Left renal cortex interstitium (tissue), 4 donors: ENCODE measurements around the gene UBA52. TPM values are rescaled to one million over a fixed set of nuclear protein-coding genes. Genes with fewer than 3 reads are reported as not detected.
"Not testable (repeated sequence)": the region's sequence is repeated elsewhere in the genome, so short reads cannot be mapped to it uniquely, and the experiment has no call there.

Experiments used
- DNase-seq, 4 donors: peaks; one replicate each; pipeline ENCODE4 v3.0.0-alpha.2; 2013; ENCODE audit warnings: low read depth in 4 of 4, low spot score in 2 of 4, missing footprints in 1 of 4
- polyA plus RNA-seq, 4 donors: library from polyadenylated mRNA; unstranded; fragments of 120-200 nt; gene quantifications; one replicate each; pipeline ENCODE4 v1.2.1, GENCODE V29; 2013; ENCODE audit not compliant: insufficient read length in 4 of 4

UBA52 gene
- polyA plus RNA-seq, 4 donors = 710 to 1,047 (median 838) TPM

- peak in 2 of 4 donors; percentile 70 to 73 for DNase-seq
Observed at GRCh38 chr19:18590273-18591272, 18.9 kb downstream of the UBA52 start.

- no peak for DNase-seq
Observed at GRCh38 chr19:18591735-18592385, 20.2 kb downstream of the UBA52 start.

- not testable (repeated sequence) for DNase-seq
Observed at GRCh38 chr19:18592732-18593131, 21.1 kb downstream of the UBA52 start.

- DNase-seq = no peak
Observed at GRCh38 chr19:18593367-18594095, 21.9 kb downstream of the UBA52 start.

- DNase-seq = peak in 2 of 4 donors; percentile 66 to 78
Observed at GRCh38 chr19:18594096-18594823, 22.6 kb downstream of the UBA52 start.

- DNase-seq = no peak
Observed at GRCh38 chr19:18594824-18595373, 23.2 kb downstream of the UBA52 start.

- DNase-seq = no peak
Observed at GRCh38 chr19:18595475-18595874, 23.8 kb downstream of the UBA52 start.

- DNase-seq = no peak
Observed at GRCh38 chr19:18596752-18597157, 25.1 kb downstream of the UBA52 start.

- DNase-seq = no peak
Observed at GRCh38 chr19:18597809-18598660, 26.4 kb downstream of the UBA52 start.

- no peak for DNase-seq
Observed at GRCh38 chr19:18599485-18599884, 27.8 kb downstream of the UBA52 start.

- not testable (repeated sequence) for DNase-seq
Observed at GRCh38 chr19:18600692-18601397, 29.2 kb downstream of the UBA52 start.

GRCh38 chr19:18601875-18602274, 30.2 kb downstream of the UBA52 start:
- DNase-seq = no peak

- no peak for DNase-seq
Observed at GRCh38 chr19:18603255-18603957, 31.7 kb downstream of the UBA52 start.

GRCh38 chr19:18603958-18604819, 32.5 kb downstream of the UBA52 start:
- DNase-seq = no peak

- no peak for DNase-seq
Observed at GRCh38 chr19:18604820-18605159, 33.1 kb downstream of the UBA52 start.

- no peak for DNase-seq
Observed at GRCh38 chr19:18605196-18605545, 33.5 kb downstream of the UBA52 start.
